Measurements from ENCODE around the gene ZBTB40.

- TF ChIP-seq SIN3A (IDR thresholded peaks at IDR 0.05; ENCODE audit: borderline replicate concordance, insufficient read depth, low read length), result no peak
- TF ChIP-seq TAF1 (IDR thresholded peaks at IDR 0.05; ENCODE audit: borderline replicate concordance, insufficient read depth, low read length), result no peak
Observed at GRCh38 chr1:22516906-22517571, 65.4 kb downstream of the ZBTB40 start.

Data from PFSK-1 (cell line).